ENCODE measurements around the gene BABAM2.

- TF ChIP-seq CTCF (IDR thresholded peaks at IDR 0.05) (no peak), POLR2AphosphoS5 (IDR thresholded peaks at IDR 0.05; ENCODE audit: insufficient read depth in 1 of 2, low read depth in 1 of 2) (no peak), POLR2A (IDR thresholded peaks at IDR 0.05) (no peak)
These were observed 459.1 kb downstream of the BABAM2 start for GRCh38 chr2:28349546-28350165.

All from vagina (tissue), 2 donors.